ENCODE results near the gene GYG1.
"Not testable (repeated sequence)": the region's sequence is repeated elsewhere in the genome, so short reads cannot be mapped to it uniquely, and the experiment has no call there.

Gene GYG1

GRCh38 chr3:148968321-148968720 is 23.0 kb upstream of the GYG1 start:
- no peaks in the 10 kb centered on the region for H3K36me3 ChIP-seq (ENCODE audit: insufficient read depth, insufficient read length, low read length)
- H3K9ac ChIP-seq (ENCODE audit: insufficient read length, low read depth), result no peak overlapping the region
- H3K9me3 ChIP-seq (ENCODE audit: insufficient read depth, low read length), result no peaks in the 10 kb centered on the region
- TF ChIP-seq YY1 (IDR thresholded peaks at IDR 0.05; ENCODE audit: insufficient read depth, insufficient read length), result no peak
- no peak for TF ChIP-seq SUZ12 (IDR thresholded peaks at IDR 0.05; ENCODE audit: extremely low read depth, insufficient read depth, insufficient read length)
- no peak for TF ChIP-seq ZNF274 (IDR thresholded peaks at IDR 0.05; ENCODE audit: low read depth, low read length)
- H3K27me3 ChIP-seq (ENCODE audit: insufficient read depth, insufficient read length), result no peaks in the 10 kb centered on the region
- no peak overlapping the region for H3K4me3 ChIP-seq (ENCODE audit: insufficient read length, low read depth)
- H3K4me1 ChIP-seq (ENCODE audit: insufficient read depth, insufficient read length), result no peaks in the 10 kb centered on the region
- DNase-seq (ENCODE audit: low read depth, low spot score), result no peak

GRCh38 chr3:148970271-148970670 is 21.1 kb upstream of the GYG1 start:
- TF ChIP-seq YY1 (IDR thresholded peaks at IDR 0.05; ENCODE audit: insufficient read depth, insufficient read length) (no peak), ZNF274 (IDR thresholded peaks at IDR 0.05; ENCODE audit: low read depth, low read length) (no peak), SUZ12 (IDR thresholded peaks at IDR 0.05; ENCODE audit: extremely low read depth, insufficient read depth, insufficient read length) (no peak)
- Histone ChIP-seq H3K9ac (ENCODE audit: insufficient read length, low read depth) (no peak overlapping the region), H3K4me3 (ENCODE audit: insufficient read length, low read depth) (no peak overlapping the region), H3K9me3 (ENCODE audit: insufficient read depth, low read length) (no peaks in the 10 kb centered on the region), H3K27me3 (ENCODE audit: insufficient read depth, insufficient read length) (no peaks in the 10 kb centered on the region), H3K36me3 (ENCODE audit: insufficient read depth, insufficient read length, low read length) (no peaks in the 10 kb centered on the region), H3K4me1 (ENCODE audit: insufficient read depth, insufficient read length) (no peaks in the 10 kb centered on the region)
- no peak for DNase-seq (ENCODE audit: low read depth, low spot score)

GRCh38 chr3:148971401-148972163 is 19.8 kb upstream of the GYG1 start:
- no peaks in the 10 kb centered on the region for H3K9me3 ChIP-seq (ENCODE audit: insufficient read depth, low read length)
- H3K9ac ChIP-seq (ENCODE audit: insufficient read length, low read depth), result no peak overlapping the region
- H3K27me3 ChIP-seq (ENCODE audit: insufficient read depth, insufficient read length), result no peaks in the 10 kb centered on the region
- H3K36me3 ChIP-seq (ENCODE audit: insufficient read depth, insufficient read length, low read length), result no peaks in the 10 kb centered on the region
- no peak for TF ChIP-seq SUZ12 (IDR thresholded peaks at IDR 0.05; ENCODE audit: extremely low read depth, insufficient read depth, insufficient read length)
- no peak for TF ChIP-seq ZNF274 (IDR thresholded peaks at IDR 0.05; ENCODE audit: low read depth, low read length)
- TF ChIP-seq YY1 (IDR thresholded peaks at IDR 0.05; ENCODE audit: insufficient read depth, insufficient read length), result no peak
- no peaks in the 10 kb centered on the region for H3K4me1 ChIP-seq (ENCODE audit: insufficient read depth, insufficient read length)
- H3K4me3 ChIP-seq (ENCODE audit: insufficient read length, low read depth), result no peak overlapping the region
- DNase-seq (ENCODE audit: low read depth, low spot score), result no peak

- Histone ChIP-seq H3K4me3 (ENCODE audit: insufficient read length, low read depth) (no peak overlapping the region), H3K27me3 (ENCODE audit: insufficient read depth, insufficient read length) (no peaks in the 10 kb centered on the region), H3K36me3 (ENCODE audit: insufficient read depth, insufficient read length, low read length) (no peaks in the 10 kb centered on the region), H3K4me1 (ENCODE audit: insufficient read depth, insufficient read length) (no peaks in the 10 kb centered on the region), H3K9me3 (ENCODE audit: insufficient read depth, low read length) (no peaks in the 10 kb centered on the region; the same call in 1 of the 2 replicates), H3K9ac (ENCODE audit: insufficient read length, low read depth) (no peak overlapping the region)
- no peak for TF ChIP-seq SUZ12 (IDR thresholded peaks at IDR 0.05; ENCODE audit: extremely low read depth, insufficient read depth, insufficient read length)
- no peak for TF ChIP-seq YY1 (IDR thresholded peaks at IDR 0.05; ENCODE audit: insufficient read depth, insufficient read length)
- TF ChIP-seq ZNF274 (IDR thresholded peaks at IDR 0.05; ENCODE audit: low read depth, low read length), result no peak
- no peak for DNase-seq (ENCODE audit: low read depth, low spot score)
Measured at GRCh38 chr3:148974726-148975125, 16.6 kb upstream of the GYG1 start.

- no peak for DNase-seq (ENCODE audit: low read depth, low spot score)
- H3K4me3 ChIP-seq (ENCODE audit: insufficient read length, low read depth), result no peak overlapping the region
- H3K9ac ChIP-seq (ENCODE audit: insufficient read length, low read depth), result no peak overlapping the region
- no peaks in the 10 kb centered on the region for H3K4me1 ChIP-seq (ENCODE audit: insufficient read depth, insufficient read length)
- H3K9me3 ChIP-seq (ENCODE audit: insufficient read depth, low read length), result no peaks in the 10 kb centered on the region; the same call in 1 of the 2 replicates
- H3K36me3 ChIP-seq (ENCODE audit: insufficient read depth, insufficient read length, low read length), result no peaks in the 10 kb centered on the region
- no peaks in the 10 kb centered on the region for H3K27me3 ChIP-seq (ENCODE audit: insufficient read depth, insufficient read length)
- TF ChIP-seq YY1 (IDR thresholded peaks at IDR 0.05; ENCODE audit: insufficient read depth, insufficient read length), result no peak
- no peak for TF ChIP-seq SUZ12 (IDR thresholded peaks at IDR 0.05; ENCODE audit: extremely low read depth, insufficient read depth, insufficient read length)
Measured at GRCh38 chr3:148975248-148975647, 16.1 kb upstream of the GYG1 start.

GRCh38 chr3:148975696-148976095 is 15.6 kb upstream of the GYG1 start:
- Histone ChIP-seq H3K4me1 (ENCODE audit: insufficient read depth, insufficient read length) (no peaks in the 10 kb centered on the region), H3K9me3 (ENCODE audit: insufficient read depth, low read length) (no peaks in the 10 kb centered on the region; the same call in 1 of the 2 replicates), H3K4me3 (ENCODE audit: insufficient read length, low read depth) (no peak overlapping the region), H3K9ac (ENCODE audit: insufficient read length, low read depth) (no peak overlapping the region), H3K27me3 (ENCODE audit: insufficient read depth, insufficient read length) (no peaks in the 10 kb centered on the region), H3K36me3 (ENCODE audit: insufficient read depth, insufficient read length, low read length) (no peaks in the 10 kb centered on the region)
- no peak for TF ChIP-seq ZNF274 (IDR thresholded peaks at IDR 0.05; ENCODE audit: low read depth, low read length)
- TF ChIP-seq YY1 (IDR thresholded peaks at IDR 0.05; ENCODE audit: insufficient read depth, insufficient read length), result no peak
- no peak for TF ChIP-seq SUZ12 (IDR thresholded peaks at IDR 0.05; ENCODE audit: extremely low read depth, insufficient read depth, insufficient read length)
- no peak for DNase-seq (ENCODE audit: low read depth, low spot score)

- Histone ChIP-seq H3K36me3 (ENCODE audit: insufficient read depth, insufficient read length, low read length) (no peaks in the 10 kb centered on the region), H3K4me3 (ENCODE audit: insufficient read length, low read depth) (no peak overlapping the region), H3K9ac (ENCODE audit: insufficient read length, low read depth) (no peak overlapping the region), H3K27me3 (ENCODE audit: insufficient read depth, insufficient read length) (no peaks in the 10 kb centered on the region), H3K9me3 (ENCODE audit: insufficient read depth, low read length) (peaks cover 6% of the 10 kb centered on the region), H3K4me1 (ENCODE audit: insufficient read depth, insufficient read length) (no peaks in the 10 kb centered on the region)
- DNase-seq (ENCODE audit: low read depth, low spot score), result no peak
- TF ChIP-seq YY1 (IDR thresholded peaks at IDR 0.05; ENCODE audit: insufficient read depth, insufficient read length) (no peak), SUZ12 (IDR thresholded peaks at IDR 0.05; ENCODE audit: extremely low read depth, insufficient read depth, insufficient read length) (no peak), ZNF274 (IDR thresholded peaks at IDR 0.05; ENCODE audit: low read depth, low read length) (no peak)
Measured at GRCh38 chr3:148981273-148981672, 10.1 kb upstream of the GYG1 start.

- peaks cover 10% of the 10 kb centered on the region for H3K27me3 ChIP-seq (ENCODE audit: insufficient read depth, insufficient read length)
- DNase-seq (ENCODE audit: low read depth, low spot score); H3K4me1 ChIP-seq (ENCODE audit: insufficient read depth, insufficient read length); H3K4me3 ChIP-seq (ENCODE audit: insufficient read length, low read depth); H3K9ac ChIP-seq (ENCODE audit: insufficient read length, low read depth); H3K9me3 ChIP-seq (ENCODE audit: insufficient read depth, low read length); H3K36me3 ChIP-seq (ENCODE audit: insufficient read depth, insufficient read length, low read length): not testable (repeated sequence)
Measured at GRCh38 chr3:148987551-148987950, 3.8 kb upstream of the GYG1 start.
